ENCODE measurements around the gene RNF130. TPM values are rescaled to one million over a fixed set of nuclear protein-coding genes. Genes with fewer than 3 reads are reported as not detected.

RNF130 gene
- total and polyA plus RNA-seq, 2 of the 13 experiments (the other 11 are each of a cell fraction or from before 2014, with no cell fraction given), result 28.2 to 28.3 TPM

- no peak for TF ChIP-seq ZNF83 (CRISPR knock-in tag; IDR thresholded peaks at IDR 0.05; ENCODE audit: borderline replicate concordance)
- TF ChIP-seq ZNF136 (CRISPR knock-in tag; IDR thresholded peaks at IDR 0.05; ENCODE audit: low read depth), result no peak
- no peak for TF ChIP-seq ZFP36 (IDR thresholded peaks at IDR 0.05; ENCODE audit: borderline replicate concordance, low read depth, low read length, partially characterized antibody)
- TF ChIP-seq GLMP (CRISPR knock-in tag; IDR thresholded peaks at IDR 0.05; ENCODE audit: borderline replicate concordance), result no peak
- no peak for TF ChIP-seq ZSCAN31 (CRISPR knock-in tag; IDR thresholded peaks at IDR 0.05; ENCODE audit: low read depth)
- no peak for TF ChIP-seq MNT (IDR thresholded peaks at IDR 0.05)
- TF ChIP-seq EP300 (IDR thresholded peaks at IDR 0.05; ENCODE audit: low read depth in 2 of 2, low read length in 2 of 2), result no peak
- no peak for TF ChIP-seq EP300 (CRISPR knock-in tag; IDR thresholded peaks at IDR 0.05; ENCODE audit: borderline replicate concordance)
- TF ChIP-seq BRF2 (CRISPR knock-in tag; IDR thresholded peaks at IDR 0.05), result no peak
- TF ChIP-seq ZNF230 (CRISPR knock-in tag; IDR thresholded peaks at IDR 0.05), result no peak
- TF ChIP-seq SALL1 (CRISPR knock-in tag; IDR thresholded peaks at IDR 0.05), result no peak
- TF ChIP-seq AHDC1 (CRISPR knock-in tag; IDR thresholded peaks at IDR 0.05; ENCODE audit: borderline replicate concordance), result no peak
- TF ChIP-seq ZSCAN5A (CRISPR knock-in tag; IDR thresholded peaks at IDR 0.05; ENCODE audit: borderline replicate concordance), result no peak
- TF ChIP-seq CCAR2 (optimal IDR thresholded peaks at IDR 0.05; ENCODE audit: low read depth, low read length), result no peak
- TF ChIP-seq ZNF367 (CRISPR knock-in tag; IDR thresholded peaks at IDR 0.05; ENCODE audit: borderline replicate concordance), result no peak
- TF ChIP-seq ZNF205 (CRISPR knock-in tag; IDR thresholded peaks at IDR 0.05), result no peak
- TF ChIP-seq ZNF263 (CRISPR knock-in tag; IDR thresholded peaks at IDR 0.05), result no peak
- TF ChIP-seq DR1 (CRISPR knock-in tag; IDR thresholded peaks at IDR 0.05), result no peak
- TF ChIP-seq XBP1 (CRISPR knock-in tag; IDR thresholded peaks at IDR 0.05), result no peak
Measured at GRCh38 chr5:179914032-179914755, 157.4 kb downstream of the RNF130 start (continued).
